Upper lobe of right lung (tissue), 1 donor: ENCODE data around the gene BMP8B. TPM values are rescaled to one million over a fixed set of nuclear protein-coding genes. Genes with fewer than 3 reads are reported as not detected.
"Not testable (repeated sequence)": the region's sequence is repeated elsewhere in the genome, so short reads cannot be mapped to it uniquely, and the experiment has no call there.

Source experiments
- ATAC-seq: fragments of 200-7000 bp; cut with Tn5 transposase; one replicate; pipeline ENCODE4 v1.9.1; 2020; ENCODE audit warnings: mild to moderate bottlenecking, moderate library complexity
- DNase-seq: peaks from one replicate; pipeline ENCODE4 v3.0.0-alpha.2; 2020
- H3K27ac ChIP-seq: fragments of 200-600 bp; one replicate; pipeline ENCODE4 v1.8.0; 2022
- H3K27me3 ChIP-seq: fragments of 200-600 bp; one replicate; pipeline ENCODE4 v1.8.0; 2022; ENCODE audit warnings: mild to moderate bottlenecking
- H3K36me3 ChIP-seq: fragments of 200-600 bp; one replicate; pipeline ENCODE4 v1.8.0; 2022
- H3K4me1 ChIP-seq: fragments of 200-600 bp; one replicate; pipeline ENCODE4 v1.8.0; 2022
- H3K4me3 ChIP-seq: fragments of 200-600 bp; one replicate; pipeline ENCODE4 v1.8.0; 2022; ENCODE audit warnings: mild to moderate bottlenecking
- H3K9me3 ChIP-seq: fragments of 200-600 bp; one replicate; pipeline ENCODE4 v1.8.0; 2022
- intact Hi-C: fragments of 100-400 bp; cut with DNase I; formaldehyde crosslinking; loops from one replicate; pipeline ENCODE4 v1.11.0; 2022
- total RNA-seq: library from RNA; stranded (reverse); fragmentation: NEBNext Ultra II Directional; extraction: Animal tissue kit (Norgen Biotek cat#: 25700); gene quantifications from one replicate; pipeline ENCODE4 v1.2.1, GENCODE V29; 2021
- TF ChIP-seq, protein P1 (sequence below): fragments of 200-600 bp; IDR thresholded peaks from one replicate; pipeline ENCODE4 v1.8.0; 2022; ENCODE audit warnings: antibody characterized with exemption
- donor health status: DM: no; HTN: yes; CAD: no; lungs with severe emphysema.

BMP8B gene
- total RNA-seq, 1 donor from 2014 or later: 2.7 TPM

DNA sequence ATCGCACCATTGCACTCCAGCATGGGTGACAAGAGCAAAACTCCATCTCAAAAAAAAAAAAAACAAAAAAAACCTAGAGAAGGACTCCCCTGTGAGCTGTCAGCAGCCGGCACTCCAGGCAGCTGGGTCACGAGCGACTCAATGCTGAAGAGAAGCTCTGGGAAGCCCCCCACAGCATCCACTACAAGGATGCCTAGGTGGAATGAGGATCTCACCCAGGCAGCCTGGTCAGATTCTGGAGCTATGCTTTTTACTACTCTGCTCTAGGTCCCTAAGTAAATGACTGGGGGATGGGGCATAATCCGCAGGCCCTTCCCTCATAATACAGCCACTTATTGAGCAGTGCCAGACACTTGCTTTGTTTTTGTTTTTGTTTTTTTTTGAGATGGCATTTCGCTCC, 6.6 kb downstream of the BMP8B start:
- Histone ChIP-seq H3K4me3 (no peak overlapping the region), H3K9me3 (no peaks in the 10 kb centered on the region), H3K36me3 (no peaks in the 10 kb centered on the region), H3K27ac (no peak overlapping the region), H3K27me3 (peaks cover 5% of the 10 kb centered on the region), H3K4me1 (no peaks in the 10 kb centered on the region)
- intact Hi-C loops: no loop called here
- DNase-seq (no peak), ATAC-seq (no peak)
- TF ChIP-seq, protein P1, sequence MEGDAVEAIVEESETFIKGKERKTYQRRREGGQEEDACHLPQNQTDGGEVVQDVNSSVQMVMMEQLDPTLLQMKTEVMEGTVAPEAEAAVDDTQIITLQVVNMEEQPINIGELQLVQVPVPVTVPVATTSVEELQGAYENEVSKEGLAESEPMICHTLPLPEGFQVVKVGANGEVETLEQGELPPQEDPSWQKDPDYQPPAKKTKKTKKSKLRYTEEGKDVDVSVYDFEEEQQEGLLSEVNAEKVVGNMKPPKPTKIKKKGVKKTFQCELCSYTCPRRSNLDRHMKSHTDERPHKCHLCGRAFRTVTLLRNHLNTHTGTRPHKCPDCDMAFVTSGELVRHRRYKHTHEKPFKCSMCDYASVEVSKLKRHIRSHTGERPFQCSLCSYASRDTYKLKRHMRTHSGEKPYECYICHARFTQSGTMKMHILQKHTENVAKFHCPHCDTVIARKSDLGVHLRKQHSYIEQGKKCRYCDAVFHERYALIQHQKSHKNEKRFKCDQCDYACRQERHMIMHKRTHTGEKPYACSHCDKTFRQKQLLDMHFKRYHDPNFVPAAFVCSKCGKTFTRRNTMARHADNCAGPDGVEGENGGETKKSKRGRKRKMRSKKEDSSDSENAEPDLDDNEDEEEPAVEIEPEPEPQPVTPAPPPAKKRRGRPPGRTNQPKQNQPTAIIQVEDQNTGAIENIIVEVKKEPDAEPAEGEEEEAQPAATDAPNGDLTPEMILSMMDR: no peak

DNA sequence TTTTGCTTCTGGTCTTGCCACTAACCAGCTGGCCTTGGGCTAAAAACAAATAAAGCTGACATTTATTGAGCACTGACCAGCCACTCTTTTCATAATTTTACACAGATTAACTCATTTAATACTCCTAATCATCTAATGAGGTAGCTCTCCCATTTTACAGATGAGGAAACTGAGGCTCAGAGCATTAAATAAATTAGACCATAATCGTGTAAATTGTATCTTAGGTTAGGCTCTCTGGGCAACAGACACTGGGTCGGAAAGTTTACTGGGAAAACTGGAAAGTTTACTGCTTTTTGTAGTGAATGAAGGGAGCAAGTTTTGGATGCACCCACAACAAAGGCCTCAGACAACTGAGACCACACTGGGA, 7.3 kb downstream of the BMP8B start:
- no peaks in the 10 kb centered on the region for H3K4me1 ChIP-seq
- DNase-seq: no peak
- TF ChIP-seq, protein P1: no peak
- no peak for ATAC-seq
- no peak overlapping the region for H3K4me3 ChIP-seq
- H3K36me3 ChIP-seq: no peaks in the 10 kb centered on the region
- intact Hi-C loops: no loop called here
- H3K9me3 ChIP-seq: no peaks in the 10 kb centered on the region
- H3K27ac ChIP-seq: no peak overlapping the region
- H3K27me3 ChIP-seq: no peaks in the 10 kb centered on the region

DNA sequence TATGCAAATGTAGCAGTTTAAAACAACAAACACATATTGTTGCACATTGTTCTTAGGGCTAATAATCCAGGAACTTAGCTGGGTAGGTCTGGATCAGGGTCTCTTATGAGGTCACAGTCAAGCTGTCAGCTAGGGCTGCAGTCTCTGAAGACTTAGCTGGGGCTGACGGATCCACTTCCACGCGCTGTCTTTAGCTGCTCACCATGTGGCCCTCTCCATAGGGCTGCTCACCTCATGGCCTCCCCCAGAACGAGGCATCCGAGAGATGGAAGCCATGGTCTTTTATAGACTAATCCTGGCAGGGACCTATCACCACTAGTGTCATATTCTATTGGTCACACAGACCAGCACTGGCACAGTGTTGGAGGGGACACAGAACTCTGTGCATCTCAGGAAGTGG, 8.8 kb downstream of the BMP8B start:
- H3K27ac ChIP-seq: no peak overlapping the region
- no peaks in the 10 kb centered on the region for H3K27me3 ChIP-seq
- no peaks in the 10 kb centered on the region for H3K4me1 ChIP-seq
- no peak overlapping the region for H3K4me3 ChIP-seq
- TF ChIP-seq, protein P1: no peak
- H3K9me3 ChIP-seq: no peaks in the 10 kb centered on the region
- intact Hi-C loops: no loop called here
- ATAC-seq (no peak), DNase-seq (no peak)
- no peaks in the 10 kb centered on the region for H3K36me3 ChIP-seq

DNA sequence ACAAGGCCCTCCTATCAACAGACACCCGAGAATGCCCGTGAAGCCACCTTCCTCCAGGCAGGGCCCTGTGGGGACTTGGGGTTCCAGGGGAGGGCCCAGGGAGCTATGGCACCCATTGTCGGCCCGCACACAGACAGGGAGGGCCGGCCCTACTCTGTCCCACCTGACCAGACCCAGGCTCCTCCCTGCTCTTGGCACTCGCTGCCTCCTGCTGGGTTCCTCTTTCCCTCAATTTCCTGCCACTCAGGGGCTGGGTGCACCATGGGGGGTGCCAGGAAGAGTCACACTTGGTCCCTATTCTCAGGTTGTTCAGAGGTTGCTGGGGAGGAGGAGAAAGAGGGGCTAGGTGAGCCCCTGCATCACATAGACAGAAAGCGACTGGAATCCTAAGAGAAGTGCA, 9.5 kb downstream of the BMP8B start:
- no peaks in the 10 kb centered on the region for H3K27me3 ChIP-seq
- ATAC-seq (no peak), DNase-seq (no peak)
- no peak overlapping the region for H3K27ac ChIP-seq
- intact Hi-C loops: no loop called here
- no peaks in the 10 kb centered on the region for H3K9me3 ChIP-seq
- no peaks in the 10 kb centered on the region for H3K4me1 ChIP-seq
- no peaks in the 10 kb centered on the region for H3K36me3 ChIP-seq
- H3K4me3 ChIP-seq: no peak overlapping the region
- TF ChIP-seq, protein P1: no peak

DNA sequence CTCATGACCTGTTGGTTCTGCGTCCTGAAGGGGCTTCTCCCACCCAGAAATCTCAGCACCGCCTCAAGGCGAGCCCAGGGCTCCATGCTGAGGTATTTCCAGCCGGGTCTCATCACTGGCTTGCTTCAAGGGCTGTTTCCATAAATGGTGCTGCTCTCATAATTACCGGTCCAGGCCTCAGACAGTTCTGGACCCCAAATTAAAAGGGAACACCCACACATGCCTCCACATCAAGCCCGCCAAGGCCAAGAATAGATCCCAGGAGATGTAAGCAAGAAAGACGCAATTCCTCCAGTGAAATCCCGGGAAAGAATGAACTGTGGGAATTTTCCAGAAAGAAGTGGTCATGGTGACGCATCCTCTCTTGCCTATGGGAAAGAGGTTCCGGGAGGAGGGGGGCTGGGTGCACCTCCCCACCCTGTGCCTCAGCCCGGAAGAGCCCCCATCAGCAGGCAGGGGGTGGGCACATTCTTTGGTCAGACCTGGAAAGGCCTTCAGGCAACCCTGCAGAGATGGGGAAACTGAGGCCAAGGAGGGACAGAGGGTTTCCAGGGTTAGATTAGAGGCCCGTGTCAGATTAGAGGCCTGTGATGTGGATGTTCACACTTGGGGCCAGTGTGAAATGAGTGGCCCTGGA, 10.1 kb downstream of the BMP8B start:
- H3K27me3 ChIP-seq, H3K4me1 ChIP-seq, intact Hi-C loops, H3K9me3 ChIP-seq, ATAC-seq, H3K27ac ChIP-seq, DNase-seq, H3K4me3 ChIP-seq, H3K36me3 ChIP-seq: not testable (repeated sequence)

DNA sequence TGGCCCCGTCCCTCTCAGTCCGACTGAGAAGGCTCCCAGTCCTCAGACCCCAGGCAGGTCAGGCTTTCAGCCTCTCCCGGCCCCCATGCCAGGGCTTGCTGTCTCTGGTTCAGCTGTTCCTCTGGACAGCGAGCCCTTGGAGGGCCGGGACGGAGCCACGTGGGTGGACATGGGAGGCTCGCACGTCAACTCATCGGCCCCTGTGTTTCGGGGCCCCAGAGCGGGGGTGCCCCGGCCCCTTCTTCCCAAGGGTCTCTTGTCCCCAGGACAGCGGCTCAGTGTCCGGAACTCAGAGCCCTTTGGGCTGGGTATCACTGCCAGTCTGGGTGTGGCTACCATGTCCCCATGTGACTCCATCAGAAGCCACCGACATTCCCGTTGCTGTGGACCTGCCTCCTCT, 10.8 kb downstream of the BMP8B start:
- DNase-seq, H3K9me3 ChIP-seq, H3K27me3 ChIP-seq, intact Hi-C loops, H3K4me3 ChIP-seq, ATAC-seq, H3K27ac ChIP-seq, H3K4me1 ChIP-seq, H3K36me3 ChIP-seq: not testable (repeated sequence)

DNA sequence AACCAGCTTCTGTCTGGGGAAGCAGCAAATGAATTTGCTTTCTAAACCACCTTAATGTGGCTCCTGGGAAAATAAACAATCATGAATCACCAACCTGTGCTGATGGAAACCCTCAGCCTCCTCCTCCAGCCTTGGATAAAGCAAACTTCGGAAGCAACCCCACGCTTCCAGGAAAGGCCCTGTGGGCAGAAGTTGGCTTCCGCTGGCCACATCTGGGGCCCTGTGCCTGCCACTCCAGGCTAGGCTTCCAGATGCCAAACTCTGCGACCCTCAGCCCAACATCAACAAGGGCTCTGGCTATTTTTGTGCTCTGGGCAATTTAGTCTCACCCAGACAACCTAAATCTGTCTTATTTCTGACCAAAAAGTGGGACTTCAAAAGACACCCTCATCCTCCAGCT, 11.4 kb downstream of the BMP8B start:
- intact Hi-C loops: no loop called here
- Histone ChIP-seq H3K27ac (no peak overlapping the region), H3K27me3 (no peaks in the 10 kb centered on the region), H3K4me3 (no peak overlapping the region), H3K36me3 (no peaks in the 10 kb centered on the region), H3K4me1 (no peaks in the 10 kb centered on the region), H3K9me3 (no peaks in the 10 kb centered on the region)
- ATAC-seq (no peak), DNase-seq (no peak)
- TF ChIP-seq, protein P1: no peak
